ENCODE results near the gene AZIN2. TPM values are rescaled to one million over a fixed set of nuclear protein-coding genes. Genes with fewer than 3 reads are reported as not detected.
A peak's percentile ranks its signal among the peaks of the same experiment; 100 is the strongest.

Gene AZIN2
- total and polyA plus RNA-seq, 9 of the 15 experiments (the other 6 are each of a cell fraction or from before 2014, with no cell fraction given), result 0.06 to 0.91 (median 0.42) TPM; not detected in 2

GRCh38 chr1:33043267-33044092, 37.5 kb upstream of the AZIN2 start:
- Histone ChIP-seq H3K36me3 (ENCODE audit: control insufficient read depth, insufficient read depth, low read length) (no peaks in the 10 kb centered on the region), H2AFZ (ENCODE audit: low read depth, low read length) (no peak overlapping the region), H4K20me1 (replicated peaks; ENCODE audit: control insufficient read depth, insufficient read depth, low read length) (no peaks in the 10 kb centered on the region), H3K4me1 (replicated peaks in 1 of 2; ENCODE audit: control insufficient read depth in 2 of 2, insufficient read depth in 2 of 2, low read length in 2 of 2) (peaks cover 0 to 11% of the 10 kb centered on the region in 2 experiments; a peak in 3 of 5 replicates), H3K79me2 (ENCODE audit: control insufficient read depth, insufficient read depth, low read length) (no peaks in the 10 kb centered on the region), H3K27ac (ENCODE audit: extremely low read depth, low read depth, low read length) (no peak overlapping the region), H3K9me1 (ENCODE audit: control insufficient read depth, insufficient read depth, low read length) (no peaks in the 10 kb centered on the region), H3K9me3 (replicated peaks; ENCODE audit: control insufficient read depth, insufficient read depth, low read depth, low read length) (no peaks in the 10 kb centered on the region), H3K9ac (ENCODE audit: insufficient read depth in 1 of 2, low read depth in 2 of 2, low read length in 2 of 2) (no peak overlapping the region), H3K4me2 (ENCODE audit: insufficient read depth, low read length) (no peak overlapping the region), H3K4me3 (no peak overlapping the region), H3K27me3 (ENCODE audit: control insufficient read depth in 2 of 2, insufficient read depth in 2 of 2, low read length in 2 of 2) (no peaks in the 10 kb centered on the region; a peak in 1 of 5 replicates)
- no peak for DNase-seq (ENCODE audit: extremely low read depth in 1 of 4, low spot score in 3 of 4)
- FAIRE-seq, result no peak
- intact Hi-C loops (cut with micrococcal nuclease), result no loop called here
- ChIA-PET POLR2A (interaction anchor here (0.6 to 1.5 kb wide), 3 partner anchors 8 to 181 kb away, joined by 3 to 5 read pairs (median 3); no protein-coding TSS in a partner anchor), CTCF (ENCODE audit: low intra/inter-chr PET ratio) (no interaction called here)
- ATAC-seq, result no peak
- WGBS (ENCODE audit: insufficient coverage, low coverage, missing lambda C conversion rate), result 27% methylated on average over 8 of the region's 8 CpGs
- in situ Hi-C loops (cut with MboI), result no loop called here
- no TSS peak for BruUV-seq (replicated peaks)
- 0 out of 2 replicates have a peak, but pooled peaks have one; percentile 22 for TF ChIP-seq ZNF766 (CRISPR knock-in tag; conservative IDR thresholded peaks at IDR 0.05)
- TF ChIP-seq ZNF592 (IDR thresholded peaks at IDR 0.05), result peak; percentile 34; the same call in 1 of the 2 replicates
- TF ChIP-seq ILK (tag; IDR thresholded peaks at IDR 0.05; ENCODE audit: borderline replicate concordance, low read depth), result peak; percentile 60; the same call in 1 of the 2 replicates
- peak; percentile 69; the same call in 1 of the 2 replicates for TF ChIP-seq ZNF395 (CRISPR knock-in tag; IDR thresholded peaks at IDR 0.05)
- TF ChIP-seq ZBTB8A (IDR thresholded peaks at IDR 0.05; ENCODE audit: partially characterized antibody), result no peak
- no peak for TF ChIP-seq ZNF282 (CRISPR knock-in tag; IDR thresholded peaks at IDR 0.05)
- no peak for TF ChIP-seq WHSC1 (IDR thresholded peaks at IDR 0.05; ENCODE audit: low read length)
- TF ChIP-seq BACH1 (tag; IDR thresholded peaks at IDR 0.05), result peak; percentile 51; the same call in 1 of the 2 replicates
- TF ChIP-seq CREB3 (tag; conservative IDR thresholded peaks at IDR 0.05; ENCODE audit: low read depth), result 0 out of 2 replicates have a peak, but pooled peaks have one; percentile 45
- 0 out of 2 replicates have a peak, but pooled peaks have one; percentile 55 for TF ChIP-seq SMAD3 (CRISPR knock-in tag; conservative IDR thresholded peaks at IDR 0.05)
- peak; percentile 64; the same call in 1 of the 2 replicates for TF ChIP-seq ZNF584 (CRISPR knock-in tag; IDR thresholded peaks at IDR 0.05; ENCODE audit: low read depth)

Measured in K562 (cell line).